ENCODE measurements around the gene TUBAL3.

The TUBAL3 gene

DNA sequence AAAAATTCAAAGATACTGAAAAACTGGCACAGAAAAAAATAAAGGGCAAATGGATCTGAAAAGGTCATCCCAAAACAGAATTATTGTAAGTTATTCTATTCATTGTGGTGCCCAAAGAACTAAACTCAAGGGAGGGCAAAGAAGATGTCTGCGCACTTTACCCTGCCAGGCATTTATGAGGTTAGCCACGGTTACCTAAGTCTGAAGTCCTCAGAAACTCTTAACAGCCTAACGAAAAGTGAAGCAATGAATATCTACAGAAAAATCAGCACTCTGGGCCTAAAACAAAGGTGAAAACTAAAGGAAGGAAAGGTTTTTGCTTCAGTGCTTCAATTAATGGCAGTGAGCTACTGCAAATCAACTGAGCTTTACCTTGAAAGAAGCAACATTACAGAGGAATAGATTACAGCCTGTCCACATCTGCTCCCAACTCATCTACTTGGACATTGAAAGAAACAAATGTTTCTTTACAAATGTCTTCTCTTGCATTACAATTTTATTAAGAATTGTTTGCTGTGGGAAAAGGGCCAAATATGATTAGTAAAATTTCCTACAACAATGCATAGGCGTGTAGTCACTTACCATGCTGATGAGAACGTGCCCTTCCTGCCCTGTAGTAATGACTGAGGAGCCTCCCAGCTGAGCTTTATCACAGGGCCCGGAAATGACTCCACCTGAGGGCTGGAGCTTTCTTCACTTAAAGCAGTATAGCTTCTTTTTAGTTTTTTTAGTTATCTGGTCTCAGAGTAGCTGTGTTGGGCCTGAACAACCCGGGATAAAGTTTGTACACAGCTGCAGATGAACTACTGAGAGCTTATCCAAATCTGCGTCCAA is at the start of gene TUBAL3:
Gene TUBAL3, minus strand, starts transcription at position 621 of the 834 bp plus-strand sequence. Its CDS starts 36 bp downstream, at position 585.
- no peak for DNase-seq

DNA sequence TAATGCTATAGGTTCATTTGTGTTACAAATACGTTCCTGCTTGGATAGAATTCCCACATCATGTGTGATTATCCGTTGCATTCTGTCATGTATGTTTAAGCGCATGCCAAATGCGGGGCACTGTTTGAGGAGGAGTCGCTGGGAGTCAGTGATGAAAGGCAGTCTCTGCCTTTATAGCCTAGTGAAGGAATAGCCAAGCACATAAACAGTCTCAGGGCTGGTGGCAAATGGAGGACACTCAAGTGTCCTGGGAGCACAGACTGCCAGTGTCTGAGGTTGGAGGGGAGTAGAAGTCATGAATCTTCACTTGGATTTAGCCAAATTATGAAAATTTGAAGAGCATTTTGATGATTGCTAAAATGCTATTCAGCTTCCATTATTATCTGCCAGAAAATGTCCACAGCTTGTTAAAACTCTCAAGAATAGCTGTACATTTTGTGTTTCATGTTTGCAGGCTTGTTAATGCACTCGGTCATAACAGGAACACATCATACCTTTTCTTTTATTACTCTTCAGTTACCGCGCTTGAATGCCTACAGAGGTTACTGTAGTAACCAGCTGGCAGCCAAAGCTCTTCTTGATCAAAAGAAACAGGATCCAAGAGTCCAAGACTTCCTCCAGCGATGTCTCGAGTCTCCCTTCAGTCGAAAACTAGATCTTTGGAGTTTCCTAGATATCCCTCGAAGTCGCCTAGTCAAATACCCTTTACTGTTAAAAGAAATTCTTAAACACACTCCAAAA is 49.3 kb upstream of the TUBAL3 start:
- DNase-seq = no peak

DNA sequence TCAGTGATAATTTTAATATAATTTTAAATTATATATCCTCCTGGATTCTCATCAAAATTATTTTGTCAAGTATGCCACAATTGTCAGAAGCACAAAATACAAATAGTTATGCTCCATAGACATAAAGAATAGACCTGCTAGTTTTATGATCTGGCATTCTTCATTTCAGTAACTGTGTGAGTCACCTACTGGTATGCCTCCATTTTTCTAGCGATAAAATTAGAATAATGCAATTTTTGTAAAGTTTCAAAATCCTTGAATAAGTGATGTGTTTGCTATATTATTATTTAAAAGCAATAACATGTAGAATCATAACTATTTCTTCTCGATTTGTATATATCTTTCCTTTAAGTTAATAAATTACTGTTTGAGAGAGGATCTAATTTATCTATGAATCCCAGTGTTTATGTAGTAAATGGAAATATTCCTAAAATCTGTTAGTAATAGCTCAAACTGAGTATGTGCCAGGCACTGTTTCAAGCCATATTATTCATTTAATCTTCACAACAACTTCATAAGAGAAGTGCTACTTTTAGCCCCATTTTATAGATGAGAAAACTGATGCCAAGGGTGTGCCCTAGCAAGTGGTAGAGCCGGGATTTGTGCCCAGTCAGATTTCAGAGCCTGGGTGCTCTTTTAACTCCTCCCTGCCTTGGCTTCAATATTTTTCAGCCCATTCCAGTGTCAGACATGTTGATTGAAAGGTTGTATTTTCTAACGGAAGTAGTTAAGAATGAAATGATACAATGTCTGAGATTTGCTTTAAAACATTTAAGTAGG is 46.2 kb upstream of the TUBAL3 start:
- DNase-seq = no peak

DNA sequence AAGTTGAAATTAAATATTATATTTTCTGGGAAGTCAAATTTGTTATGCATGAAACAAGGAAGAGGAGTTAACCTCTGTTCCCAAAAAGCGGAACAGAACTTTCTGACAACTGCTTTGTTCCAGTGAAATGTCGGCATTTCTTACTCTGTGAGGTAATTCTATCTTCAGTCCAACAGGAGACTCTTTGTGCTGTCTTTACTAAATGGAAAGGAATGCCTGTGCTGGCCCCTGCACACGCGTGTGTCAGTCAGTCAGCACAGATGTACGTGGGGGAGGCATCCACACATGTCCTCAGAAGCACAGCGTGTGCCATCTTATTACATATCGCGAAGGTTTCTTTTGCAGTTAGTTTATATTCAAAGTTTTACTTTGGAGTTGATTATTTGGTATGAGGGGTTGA is 45.2 kb upstream of the TUBAL3 start:
- no peak for DNase-seq

DNA sequence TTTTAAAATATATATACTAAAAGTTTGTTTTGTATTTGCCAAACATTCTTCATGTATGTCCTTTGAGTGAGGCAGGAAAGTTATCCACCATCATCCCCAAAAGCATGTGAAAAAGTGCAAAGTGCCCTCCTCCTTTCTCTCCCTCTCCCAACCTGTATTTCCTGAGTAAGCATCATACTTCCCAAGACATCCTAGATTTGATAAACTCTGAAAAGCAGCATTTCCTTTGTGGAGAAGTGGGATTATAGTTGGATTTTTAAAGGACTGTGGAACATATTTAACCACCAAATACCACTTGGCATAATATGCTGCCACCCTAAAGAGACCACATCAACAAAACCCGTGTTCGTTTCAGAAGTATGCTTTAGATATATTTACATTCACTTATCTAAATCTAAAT is 44.6 kb upstream of the TUBAL3 start:
- DNase-seq = no peak

DNA sequence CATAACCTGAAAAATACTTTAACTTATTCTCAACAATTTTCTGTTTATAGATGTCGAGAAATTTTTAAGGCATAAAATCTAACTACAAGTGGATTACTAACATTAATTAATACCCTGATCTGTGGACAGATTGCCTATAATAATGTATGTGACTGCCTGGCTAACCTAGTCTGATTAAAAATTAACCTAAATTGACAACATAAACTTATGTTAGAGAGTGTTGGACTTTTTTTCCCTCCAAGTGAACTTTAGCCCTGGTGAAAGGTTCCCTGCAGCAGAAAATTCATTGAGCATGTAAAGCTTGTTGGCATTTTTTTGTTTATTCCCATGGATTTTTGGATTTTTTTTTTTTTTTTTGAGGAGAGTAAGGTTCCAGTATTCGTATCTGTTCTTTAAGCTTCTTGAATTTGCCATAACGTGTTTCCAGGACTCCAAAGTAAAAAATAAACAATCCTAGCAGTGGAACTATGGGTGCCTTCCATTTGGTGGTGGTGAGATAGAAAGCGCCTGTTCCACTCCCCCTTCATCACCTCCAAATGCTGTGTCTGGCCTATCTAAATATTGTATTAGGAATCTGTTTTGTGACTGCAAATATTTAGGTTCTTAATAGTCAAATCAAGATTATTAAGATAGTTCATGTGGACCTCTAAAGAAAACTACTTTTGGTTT is 43.8 kb upstream of the TUBAL3 start:
- no peak for DNase-seq

DNA sequence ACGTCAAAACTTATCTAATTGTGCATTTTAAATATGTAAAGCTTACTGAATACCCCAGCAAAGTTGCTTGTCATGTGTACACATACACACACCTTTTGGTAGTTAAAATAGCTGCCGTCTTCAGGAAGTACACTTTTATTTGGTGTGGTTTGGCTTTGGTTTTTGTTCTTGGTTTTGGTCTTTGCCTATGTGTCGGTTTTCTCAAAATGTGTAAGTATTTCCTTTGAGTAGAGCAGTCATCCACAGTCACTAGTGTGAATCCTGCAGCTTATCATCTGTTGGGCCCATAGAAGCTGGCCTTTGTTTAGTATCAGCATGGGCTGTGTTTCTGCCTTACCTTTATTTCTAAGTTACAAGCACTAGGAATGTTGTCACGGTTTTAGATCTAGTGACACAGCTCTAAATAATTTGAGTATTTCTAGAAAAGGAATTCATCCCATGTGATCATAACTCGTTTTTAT is 43.0 kb upstream of the TUBAL3 start:
- DNase-seq = no peak

DNA sequence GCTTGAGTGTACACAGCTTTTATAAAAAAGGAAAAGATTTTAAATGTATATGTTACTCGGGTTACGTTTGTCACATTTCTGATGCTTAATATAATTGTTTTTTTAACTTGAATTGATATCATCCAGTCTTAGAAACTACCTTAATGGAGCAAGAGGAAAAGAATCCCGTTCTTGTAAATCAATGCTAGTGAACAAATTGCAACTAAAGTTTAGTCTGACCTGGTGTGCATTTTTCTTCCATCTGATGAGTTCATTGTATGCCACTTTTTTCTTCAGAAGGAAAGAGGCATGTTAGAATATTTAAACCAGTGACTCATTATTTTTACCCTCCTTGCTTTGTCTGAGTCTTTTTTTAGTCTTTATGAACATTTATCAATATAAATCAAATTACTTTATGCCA is 42.4 kb upstream of the TUBAL3 start:
- DNase-seq = no peak

DNA sequence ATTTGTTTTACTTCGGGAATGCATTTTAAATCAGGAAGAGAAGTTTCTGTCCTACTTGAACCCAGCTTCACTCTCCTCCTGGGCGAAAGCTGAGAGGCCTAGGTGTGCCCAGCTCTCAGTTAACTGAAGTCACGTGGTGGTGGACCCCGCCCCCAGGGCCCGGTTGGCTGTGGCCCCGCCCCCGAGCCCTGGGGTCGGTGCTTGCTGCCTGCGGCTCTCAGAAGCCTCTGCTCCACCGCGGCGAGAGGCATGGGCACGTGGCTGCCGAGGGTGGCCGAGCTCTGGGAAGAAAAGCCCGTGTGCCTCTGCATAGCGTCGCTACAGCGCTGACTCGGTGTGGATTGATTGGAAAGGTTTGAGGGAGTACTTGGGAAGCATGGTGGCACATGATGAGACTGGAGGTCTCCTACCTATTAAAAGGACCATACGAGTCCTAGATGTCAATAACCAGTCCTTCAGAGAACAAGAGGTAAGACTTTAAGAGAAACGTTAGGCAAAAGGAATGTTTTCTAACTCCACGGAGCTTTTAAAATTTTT is 41.8 kb upstream of the TUBAL3 start:
- peak; percentile 78 for DNase-seq

DNA sequence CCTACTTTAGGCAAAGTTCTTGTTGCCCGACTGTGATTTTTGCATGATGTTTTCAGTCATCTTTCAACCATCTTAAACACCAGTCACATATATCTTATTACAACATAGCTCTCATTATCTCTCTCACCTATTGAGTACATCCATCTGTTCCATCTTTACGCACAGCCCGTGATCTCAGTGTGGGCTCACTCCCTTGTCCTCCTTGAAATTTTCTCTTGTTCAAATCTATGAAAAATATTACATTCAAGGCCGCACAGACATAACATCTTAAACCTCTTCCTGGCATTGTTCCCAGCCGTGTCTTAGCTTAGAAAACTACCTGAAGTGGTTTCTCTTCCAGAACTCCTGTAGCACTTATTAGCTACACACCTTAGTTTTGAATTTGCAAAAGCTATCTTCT is 40.4 kb upstream of the TUBAL3 start:
- no peak for DNase-seq

DNA sequence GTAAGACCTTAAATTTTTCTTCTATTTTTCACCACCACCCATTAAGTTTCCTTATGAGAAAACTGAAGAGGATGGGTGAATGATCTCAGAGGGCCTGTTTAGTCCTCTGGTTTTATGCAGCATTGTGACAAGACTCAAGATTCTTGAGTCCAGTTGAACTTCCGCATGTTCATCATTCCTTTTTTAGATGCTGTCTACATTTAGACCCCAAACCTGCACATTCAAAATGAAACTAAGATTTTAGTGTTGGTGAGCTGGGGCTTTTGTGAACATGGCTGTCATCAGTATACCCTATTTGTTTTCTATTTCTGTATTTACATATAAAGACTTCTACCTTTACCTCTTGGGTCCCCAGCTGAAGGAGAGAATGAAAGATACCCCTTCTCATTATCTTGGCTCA is 38.8 kb upstream of the TUBAL3 start:
- DNase-seq = no peak

DNA sequence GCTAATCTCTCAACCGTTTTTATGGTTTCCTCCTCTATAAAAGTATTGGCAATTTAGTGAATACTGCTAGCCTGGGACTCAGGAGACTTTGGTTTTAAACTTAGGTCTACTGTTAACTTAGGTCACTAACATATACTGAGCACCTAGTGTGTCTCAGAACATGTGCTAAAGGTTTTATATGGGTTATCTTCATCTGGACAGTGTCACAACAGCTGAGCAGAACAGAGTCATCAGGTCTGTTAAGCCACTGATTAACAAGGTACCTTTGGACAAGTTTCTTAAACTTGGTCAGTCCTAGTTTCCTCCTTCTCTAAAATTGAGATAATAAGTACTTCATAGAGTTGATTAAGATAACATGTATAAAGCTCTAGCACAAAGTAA is 38.4 kb upstream of the TUBAL3 start:
- DNase-seq = no peak

DNA sequence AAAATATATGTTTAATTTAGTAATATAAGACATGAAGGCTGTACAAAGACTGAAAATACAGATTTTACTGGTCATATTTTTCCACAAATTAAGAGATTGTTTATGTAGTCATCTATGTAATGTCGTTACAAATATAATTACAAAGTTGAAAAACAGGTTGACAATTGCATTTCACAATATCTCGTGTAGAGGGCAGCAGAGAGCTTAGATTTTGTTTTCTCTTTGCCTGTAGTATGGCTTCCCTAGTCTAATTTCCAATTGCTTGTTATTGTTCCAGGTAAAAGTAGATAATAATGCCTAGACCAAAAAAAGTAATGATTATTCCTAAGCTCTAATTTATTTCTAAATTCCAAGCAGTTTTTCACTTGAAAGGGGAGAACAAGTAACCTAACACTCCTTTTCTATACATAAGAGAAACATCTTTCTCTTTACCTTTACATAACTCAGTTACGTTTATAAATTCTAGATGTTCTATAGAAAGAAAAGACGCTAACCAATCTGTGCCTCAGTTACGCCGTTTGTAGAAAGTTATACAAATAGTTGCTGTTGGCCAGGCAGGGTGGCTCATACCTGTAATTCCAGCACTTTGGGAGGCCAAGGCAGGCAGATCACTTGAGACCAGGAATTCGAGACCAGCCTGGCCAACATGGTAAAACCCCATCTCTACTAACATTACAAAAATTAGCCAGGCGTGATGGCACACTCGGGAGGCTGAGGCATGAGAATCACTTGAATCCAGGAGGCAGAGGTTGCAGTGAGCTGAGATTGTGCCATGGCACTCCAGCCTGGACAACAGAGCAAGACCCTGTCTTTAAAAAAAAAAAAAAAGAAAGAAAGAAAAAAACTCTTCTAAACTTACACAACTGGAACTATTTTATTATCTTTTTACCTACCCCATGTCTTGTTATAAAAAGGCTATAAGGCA is 37.7 kb upstream of the TUBAL3 start:
- no peak for DNase-seq

DNA sequence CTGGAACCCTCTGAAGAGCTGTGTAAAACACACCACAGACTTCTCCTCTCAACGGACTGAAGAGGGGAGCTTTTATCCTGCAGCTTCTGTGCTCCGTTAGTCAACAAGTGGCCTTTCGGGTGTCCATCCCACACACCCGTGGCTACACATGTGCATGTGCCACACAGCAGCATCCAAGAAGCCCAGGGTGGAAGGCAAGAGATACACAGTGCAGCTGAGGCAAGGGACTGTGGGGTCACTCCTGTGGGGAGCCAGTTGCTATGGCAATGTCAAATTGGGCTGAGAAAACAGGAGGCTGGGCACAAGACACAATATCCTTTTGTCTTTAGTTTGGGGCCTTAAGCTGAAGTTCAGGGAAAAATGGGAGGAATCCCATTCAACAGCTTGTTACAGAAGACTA is 36.5 kb upstream of the TUBAL3 start:
- no peak for DNase-seq

DNA sequence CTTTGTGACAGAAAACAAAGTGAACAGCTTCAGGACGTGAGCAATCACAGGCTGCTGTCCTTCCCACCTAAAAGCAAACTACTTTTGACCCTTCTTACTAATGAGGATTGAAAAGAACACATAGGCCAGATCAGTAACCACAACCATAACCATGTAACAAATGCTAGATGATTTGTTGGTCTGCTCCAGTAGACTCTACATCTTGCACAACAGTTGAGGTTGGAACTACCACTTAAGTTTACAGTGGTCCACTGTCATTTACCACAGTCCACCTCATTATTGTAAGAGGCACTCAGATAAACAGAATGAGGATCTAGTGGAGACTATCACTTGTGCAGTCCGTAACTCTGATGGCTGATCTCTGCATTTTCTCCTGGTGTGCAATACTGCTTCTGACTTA is 35.6 kb upstream of the TUBAL3 start:
- DNase-seq = no peak

DNA sequence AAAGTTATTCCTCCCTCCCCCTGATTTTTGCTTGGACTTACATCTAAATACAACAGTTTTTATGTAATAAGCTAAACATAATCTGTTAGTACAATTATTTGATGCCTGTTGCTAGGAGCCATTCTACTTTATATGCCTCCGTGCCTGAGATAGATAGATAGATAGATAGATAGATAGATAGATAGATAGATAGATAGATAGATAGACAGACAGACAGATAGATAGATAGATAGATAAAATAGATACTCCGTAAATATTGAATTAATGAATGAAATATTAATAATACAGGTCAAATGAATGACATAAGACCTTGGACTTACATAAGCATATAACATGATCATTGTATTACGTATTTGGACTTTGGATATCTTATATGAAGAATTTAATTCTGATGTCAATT is 30.7 kb upstream of the TUBAL3 start:
- no peak for DNase-seq

DNA sequence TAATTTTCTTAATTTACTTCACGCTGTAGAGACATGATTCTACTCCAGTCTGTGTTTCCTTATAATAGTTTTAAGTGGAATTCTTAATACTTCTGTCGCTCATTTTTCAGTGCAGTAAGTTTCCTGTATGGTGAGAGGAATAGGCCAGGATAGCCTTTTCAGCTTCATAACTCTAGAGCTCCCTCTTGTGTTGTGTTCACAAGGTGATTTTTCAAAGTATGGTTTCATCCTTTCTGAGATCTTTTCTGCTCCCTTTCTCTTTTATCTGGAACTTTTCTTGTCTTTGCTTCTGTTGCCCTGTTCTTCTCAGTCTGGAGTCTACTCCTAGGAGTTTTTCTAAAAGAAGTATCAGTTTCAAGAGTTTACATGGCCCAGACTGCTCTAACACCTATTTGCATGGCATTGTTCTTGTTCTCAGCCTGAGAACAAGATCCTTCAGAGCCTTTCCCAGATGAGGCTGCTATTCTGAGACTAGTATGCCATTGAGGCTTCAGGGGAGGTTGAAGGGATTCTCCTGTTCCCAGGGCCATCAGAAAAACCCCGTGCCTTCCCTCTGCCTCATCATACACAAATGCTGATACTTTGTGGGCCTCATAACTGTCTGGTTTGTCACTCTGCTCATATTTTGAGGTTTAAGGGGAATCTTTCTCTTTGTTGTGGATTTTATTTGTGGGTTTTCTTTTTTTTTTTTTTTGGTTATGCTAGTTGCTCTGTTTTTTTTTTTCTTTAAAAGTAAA is 29.6 kb upstream of the TUBAL3 start:
- DNase-seq = no peak

DNA sequence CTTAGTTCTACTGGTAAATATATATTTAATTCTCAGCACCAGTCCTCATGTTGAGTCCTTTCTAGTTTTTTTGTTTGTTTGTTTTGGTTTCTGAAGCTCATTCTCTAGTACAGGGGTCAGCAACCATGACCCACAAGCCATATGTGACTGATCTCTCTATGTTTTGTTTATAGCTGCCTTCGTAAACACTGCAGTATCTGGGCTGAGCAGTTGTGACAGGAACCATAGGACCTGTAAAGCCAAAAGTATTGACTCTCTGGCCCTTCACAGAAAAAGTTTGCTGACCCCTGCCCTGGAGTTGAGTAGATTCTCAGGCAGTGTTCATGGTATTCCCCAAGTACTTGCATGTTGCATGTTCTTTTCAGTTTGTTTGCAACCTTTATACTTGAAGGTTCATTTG is 28.6 kb upstream of the TUBAL3 start:
- DNase-seq = no peak

DNA sequence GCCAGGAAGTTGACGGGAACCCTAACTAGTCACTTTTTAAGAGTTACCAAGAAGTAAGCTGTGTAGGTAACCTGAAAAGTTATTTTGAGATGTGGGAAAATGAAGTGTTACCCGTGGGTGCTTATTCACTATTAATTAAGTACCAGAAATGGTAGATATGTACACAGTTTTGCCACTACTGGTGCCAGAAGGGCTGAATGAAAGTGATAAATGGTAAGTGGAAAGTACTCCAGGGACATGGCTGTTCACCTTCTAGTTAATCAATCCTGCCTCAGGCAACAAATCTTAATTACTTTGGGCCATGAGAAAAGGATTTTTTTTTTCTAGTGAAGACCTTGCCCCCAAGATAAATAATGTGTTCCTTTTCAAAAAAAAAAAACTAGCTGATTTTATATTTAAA is 23.5 kb upstream of the TUBAL3 start:
- no peak for DNase-seq

DNA sequence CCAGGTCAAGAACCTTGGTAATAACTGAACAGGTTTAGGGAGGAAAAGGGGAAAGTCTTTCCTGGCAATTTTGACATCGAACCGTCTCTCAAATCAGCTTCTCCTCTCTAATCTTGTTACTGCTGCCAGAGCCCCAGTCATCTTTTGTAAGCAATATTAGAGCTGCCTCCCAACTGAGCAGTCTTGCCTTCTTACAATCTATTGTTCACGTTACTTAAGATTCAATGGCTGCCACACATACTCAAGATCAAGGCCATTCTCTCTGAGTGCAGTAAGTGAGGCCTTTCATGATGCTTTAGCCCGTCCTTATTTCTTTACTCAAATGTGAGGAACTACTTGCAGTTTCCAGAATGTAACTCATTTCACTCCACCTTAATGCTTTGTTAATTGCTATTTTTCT is 20.1 kb upstream of the TUBAL3 start:
- no peak for DNase-seq

DNA sequence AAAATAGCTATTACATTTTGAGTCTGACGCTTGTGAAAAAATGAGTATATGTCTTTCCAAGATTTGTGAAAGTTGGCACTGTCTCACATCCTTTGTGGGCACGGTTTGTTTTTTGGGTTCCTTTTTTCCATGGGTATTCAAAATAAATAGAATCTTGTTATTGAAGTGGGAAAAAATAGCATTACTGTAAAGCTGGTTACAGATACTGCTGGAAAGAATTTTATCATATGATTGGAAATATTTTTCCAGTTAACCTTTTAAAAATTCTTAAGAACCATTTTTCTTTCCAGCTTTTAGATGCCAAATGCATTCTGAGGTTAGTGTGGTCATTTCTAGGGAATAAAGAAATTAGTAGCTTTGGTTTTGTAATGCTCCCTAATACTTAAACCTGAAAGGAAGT is 19.1 kb upstream of the TUBAL3 start:
- DNase-seq = no peak
